ENCODE results near the gene CHRM1. TPM values are rescaled to one million over a fixed set of nuclear protein-coding genes. Genes with fewer than 3 reads are reported as not detected.
A peak's percentile ranks its signal among the peaks of the same experiment; 100 is the strongest.

CHRM1 gene
- polyA plus RNA-seq, 3 donors from 2014 or later: not detected

DNA sequence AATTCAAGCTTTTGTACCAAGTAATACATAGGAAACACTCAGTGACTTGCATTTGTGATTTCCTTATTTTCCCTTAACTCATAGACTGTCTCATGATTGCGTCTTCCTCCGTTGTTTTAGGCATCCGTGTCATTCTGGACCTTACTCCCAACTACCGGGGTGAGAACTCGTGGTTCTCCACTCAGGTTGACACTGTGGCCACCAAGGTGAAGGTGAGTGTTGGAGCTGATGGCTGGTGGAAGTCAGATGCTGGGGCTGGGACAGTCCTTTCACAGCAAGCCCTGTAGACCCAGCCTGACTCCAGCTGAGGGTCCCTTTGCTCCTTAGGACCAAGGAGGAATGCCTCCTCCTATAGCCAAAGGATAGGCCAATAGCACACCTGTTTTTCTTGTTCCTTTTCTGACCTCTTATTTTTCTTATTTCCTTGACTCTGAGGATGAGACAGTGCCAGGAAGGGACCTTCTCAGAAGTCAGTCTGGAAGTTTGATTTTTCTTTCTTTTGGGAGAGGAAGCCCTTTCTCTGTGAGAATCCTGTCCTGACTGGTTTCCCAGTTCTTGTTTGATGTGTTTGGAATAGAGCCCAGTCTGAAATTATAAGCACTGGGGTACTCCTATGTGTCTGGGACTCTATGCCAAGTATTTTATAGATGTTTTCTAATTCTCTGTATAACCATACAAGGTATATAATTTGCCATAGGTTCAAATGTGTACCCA is 38.2 kb downstream of the CHRM1 start:
- H3K4me3 Mint-ChIP-seq: peak overlapping the region; percentile 100
- peaks cover 47 to 60% of the 10 kb centered on the region in 2 donors for H3K4me1 Mint-ChIP-seq
- no peak for DNase-seq
- H3K27me3 Mint-ChIP-seq (ENCODE audit: low read depth in 3 of 3): peaks cover 7 to 9% (median 8%) of the 10 kb centered on the region in 3 donors
- peaks cover 22 to 41% (median 27%) of the 10 kb centered on the region in 3 donors for H3K36me3 Mint-ChIP-seq
- peak overlapping the region; percentile 95 to 100 (median 99) for H3K27ac Mint-ChIP-seq
- no peaks in the 10 kb centered on the region for H3K9me3 Mint-ChIP-seq

- H3K36me3 Mint-ChIP-seq: peaks cover 22 to 38% (median 27%) of the 10 kb centered on the region in 3 donors
- DNase-seq: no peak
Measured at GRCh38 chr11:62882431-62882749, 38.8 kb downstream of the CHRM1 start.

GRCh38 chr11:62881579-62882430 is 39.4 kb downstream of the CHRM1 start:
- H3K27ac Mint-ChIP-seq: peak overlapping the region; percentile 95 to 100 (median 99)
- peak; percentile 84 to 87 (median 84) for DNase-seq
- H3K4me3 Mint-ChIP-seq: peak overlapping the region; percentile 100
- peaks cover 22 to 32% (median 23%) of the 10 kb centered on the region in 3 donors for H3K36me3 Mint-ChIP-seq
- H3K4me1 Mint-ChIP-seq: peaks cover 47 to 60% of the 10 kb centered on the region in 2 donors
- no peaks in the 10 kb centered on the region for H3K9me3 Mint-ChIP-seq
- peaks cover 7 to 9% (median 8%) of the 10 kb centered on the region in 3 donors for H3K27me3 Mint-ChIP-seq (ENCODE audit: low read depth in 3 of 3)

More at GRCh38 chr11:62882431-62882749, 38.8 kb downstream of the CHRM1 start:
- H3K4me1 Mint-ChIP-seq: peaks cover 47 to 60% of the 10 kb centered on the region in 2 donors
- peaks cover 7 to 9% (median 8%) of the 10 kb centered on the region in 3 donors for H3K27me3 Mint-ChIP-seq (ENCODE audit: low read depth in 3 of 3)
- H3K27ac Mint-ChIP-seq: peak overlapping the region; percentile 95 to 100 (median 99)
- H3K4me3 Mint-ChIP-seq: peak overlapping the region; percentile 100
- no peaks in the 10 kb centered on the region for H3K9me3 Mint-ChIP-seq

GRCh38 chr11:62880803-62881578 is 40.2 kb downstream of the CHRM1 start, which contains the start of gene SLC3A2:
Gene SLC3A2 (plus strand): TSS chr11:62880896. CDS start chr11:62881024, 128 bp downstream.
- Mint-ChIP-seq H3K36me3 (peaks cover 22 to 32% (median 23%) of the 10 kb centered on the region in 3 donors), H3K4me1 (peaks cover 47 to 60% of the 10 kb centered on the region in 2 donors)

GRCh38 chr11:62880231-62880802 is 40.8 kb downstream of the CHRM1 start:
- H3K27me3 Mint-ChIP-seq (ENCODE audit: low read depth in 3 of 3): peaks cover 7 to 9% (median 8%) of the 10 kb centered on the region in 3 donors
- DNase-seq: no peak
- peak overlapping the region; percentile 95 to 100 (median 99) for H3K27ac Mint-ChIP-seq
- peaks cover 18 to 27% (median 19%) of the 10 kb centered on the region in 3 donors for H3K36me3 Mint-ChIP-seq
- peak overlapping the region; percentile 100 for H3K4me3 Mint-ChIP-seq
- peaks cover 45 to 55% of the 10 kb centered on the region in 2 donors for H3K4me1 Mint-ChIP-seq
- no peaks in the 10 kb centered on the region for H3K9me3 Mint-ChIP-seq

More at GRCh38 chr11:62880803-62881578, 40.2 kb downstream of the CHRM1 start, which contains the start of gene SLC3A2:
- Mint-ChIP-seq H3K27me3 (ENCODE audit: low read depth in 3 of 3) (peaks cover 7 to 9% (median 8%) of the 10 kb centered on the region in 3 donors), H3K27ac (peak within 1 kb of the TSS; percentile 95 to 100 (median 99)), H3K9me3 (no peaks in the 10 kb centered on the region), H3K4me3 (peak within 1 kb of the TSS; percentile 100)
- peak; percentile 82 to 86 (median 85) for DNase-seq

- Mint-ChIP-seq H3K36me3 (peaks cover 13 to 22% (median 15%) of the 10 kb centered on the region in 3 donors), H3K4me1 (peaks cover 45 to 48% of the 10 kb centered on the region in 2 donors), H3K27me3 (ENCODE audit: low read depth in 3 of 3) (peaks cover 6 to 9% (median 7%) of the 10 kb centered on the region in 3 donors), H3K27ac (peak overlapping the region; percentile 95 to 100 (median 99)), H3K4me3 (peak overlapping the region; percentile 51 to 100 (median 100)), H3K9me3 (no peaks in the 10 kb centered on the region)
- no peak for DNase-seq
Measured at GRCh38 chr11:62879235-62879978, 41.8 kb downstream of the CHRM1 start.

GRCh38 chr11:62876712-62877111 is 44.5 kb downstream of the CHRM1 start:
- Mint-ChIP-seq H3K4me1 (peaks cover 18 to 21% of the 10 kb centered on the region in 2 donors), H3K27ac (peak overlapping the region in 2 of 6 donors; percentile 19 to 58), H3K9me3 (no peaks in the 10 kb centered on the region)

GRCh38 chr11:62875698-62876478 is 45.3 kb downstream of the CHRM1 start:
- Mint-ChIP-seq H3K27me3 (ENCODE audit: low read depth in 3 of 3) (peaks cover 2 to 6% (median 2%) of the 10 kb centered on the region in 3 donors), H3K27ac (no peak overlapping the region), H3K9me3 (no peaks in the 10 kb centered on the region), H3K4me3 (no peak overlapping the region), H3K36me3 (no peaks in the 10 kb centered on the region), H3K4me1 (peaks cover 13 to 15% of the 10 kb centered on the region in 2 donors)
- no peak for DNase-seq

More at GRCh38 chr11:62876712-62877111, 44.5 kb downstream of the CHRM1 start:
- Mint-ChIP-seq H3K27me3 (ENCODE audit: low read depth in 3 of 3) (peaks cover 2 to 9% (median 4%) of the 10 kb centered on the region in 3 donors), H3K4me3 (no peak overlapping the region), H3K36me3 (no peaks in the 10 kb centered on the region)
- DNase-seq: no peak

DNA sequence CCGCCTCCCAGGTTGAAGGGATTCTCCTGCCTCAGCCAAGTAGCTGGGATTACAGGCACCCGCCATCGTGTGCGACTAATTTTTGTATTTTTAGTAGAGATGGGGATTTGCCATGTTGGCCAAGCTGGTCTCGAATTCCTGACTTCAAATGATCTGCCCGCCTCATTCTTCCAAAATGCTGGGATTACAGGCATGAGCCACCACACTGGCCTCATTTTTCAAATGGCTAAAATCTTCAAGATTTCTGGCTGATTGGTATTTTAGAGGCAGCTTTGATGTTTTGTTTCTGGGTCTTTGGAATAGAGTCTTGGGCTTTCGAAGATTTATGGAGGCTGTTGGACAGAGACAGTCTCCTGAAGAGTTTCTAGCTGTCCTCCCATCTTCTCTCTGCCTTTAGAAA is 46.3 kb downstream of the CHRM1 start:
- H3K4me3 Mint-ChIP-seq: no peak overlapping the region
- H3K27ac Mint-ChIP-seq: no peak overlapping the region
- no peaks in the 10 kb centered on the region for H3K9me3 Mint-ChIP-seq
- H3K4me1 Mint-ChIP-seq: peaks cover 3 to 4% of the 10 kb centered on the region in 2 donors
- no peak for DNase-seq
- no peaks in the 10 kb centered on the region for H3K27me3 Mint-ChIP-seq (ENCODE audit: low read depth in 3 of 3)
- no peaks in the 10 kb centered on the region for H3K36me3 Mint-ChIP-seq

DNA sequence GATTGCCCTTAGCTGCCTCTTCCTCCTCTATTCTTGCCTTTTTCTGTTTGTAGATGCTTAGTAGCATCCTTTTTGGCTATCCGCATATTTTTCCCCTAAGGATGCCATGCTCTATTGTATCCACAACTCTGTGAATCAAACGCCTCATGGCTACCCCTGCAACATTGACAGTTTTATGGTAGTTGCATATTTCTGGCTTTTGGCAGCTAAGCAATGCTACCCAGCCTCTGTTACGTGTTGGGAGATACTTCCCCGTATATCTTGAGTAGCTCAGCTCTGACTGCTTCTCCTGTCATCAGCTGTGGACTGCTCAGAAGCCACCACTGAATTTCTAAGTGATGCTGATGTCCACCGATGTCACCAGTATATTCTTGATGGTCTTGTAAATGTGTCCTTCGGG is 55.5 kb downstream of the CHRM1 start:
- H3K4me1 Mint-ChIP-seq: peaks cover 4 to 7% of the 10 kb centered on the region in 2 donors

GRCh38 chr11:62863687-62864335 is 57.4 kb downstream of the CHRM1 start:
- Mint-ChIP-seq H3K36me3 (no peaks in the 10 kb centered on the region), H3K27me3 (ENCODE audit: low read depth in 3 of 3) (peaks cover 0 to 2% (median 0%) of the 10 kb centered on the region in 3 donors), H3K27ac (peak overlapping the region in 1 of 6 donors; percentile 40), H3K4me3 (no peak overlapping the region), H3K4me1 (peaks cover 4 to 7% of the 10 kb centered on the region in 2 donors), H3K9me3 (no peaks in the 10 kb centered on the region)
- DNase-seq: no peak

More for the DNA sequence above, 55.5 kb downstream of the CHRM1 start:
- Mint-ChIP-seq H3K9me3 (no peaks in the 10 kb centered on the region), H3K4me3 (no peak overlapping the region), H3K27ac (no peak overlapping the region), H3K36me3 (no peaks in the 10 kb centered on the region), H3K27me3 (ENCODE audit: low read depth in 3 of 3) (no peaks in the 10 kb centered on the region)
- no peak for DNase-seq

Measured in immature natural killer cell (primary cell).